Measurements from ENCODE around the gene CDK6.

DNA sequence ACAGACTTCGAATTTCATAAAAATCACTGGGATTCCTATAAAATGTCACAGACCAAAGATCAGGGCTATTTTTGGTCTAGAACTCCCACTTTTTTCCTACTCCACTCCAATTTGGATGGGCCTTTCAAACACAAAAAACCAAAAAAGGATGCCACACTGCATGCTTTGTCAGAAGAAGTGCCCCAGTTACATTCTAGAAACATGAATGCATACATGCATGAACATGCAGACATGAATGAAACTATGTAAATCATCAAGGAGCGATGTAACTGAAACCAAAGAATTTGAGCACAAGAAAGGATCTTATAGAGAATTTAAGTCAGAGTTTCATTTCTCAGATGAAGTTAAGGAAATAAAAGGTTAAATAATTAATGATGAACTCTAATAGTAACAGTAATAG, 214.3 kb downstream of the CDK6 start:
- TF ChIP-seq POLR2A (IDR thresholded peaks at IDR 0.05; ENCODE audit: borderline replicate concordance, extremely low read depth, insufficient read depth, insufficient read length) (no peak), ZNF274 (IDR thresholded peaks at IDR 0.05; ENCODE audit: low read depth, low read length) (no peak), RAD21 (IDR thresholded peaks at IDR 0.05; ENCODE audit: low read depth) (no peak), CEBPB (IDR thresholded peaks at IDR 0.05; ENCODE audit: low read depth) (no peak), ZFX (IDR thresholded peaks at IDR 0.05) (no peak), YY1 (IDR thresholded peaks at IDR 0.05; ENCODE audit: extremely low read depth, insufficient replicate concordance, low read depth, low read length) (no peak), POLR2AphosphoS5 (IDR thresholded peaks at IDR 0.05; ENCODE audit: low read depth, low read length) (no peak), EZH2phosphoT487 (IDR thresholded peaks at IDR 0.05; ENCODE audit: borderline replicate concordance) (no peak)
- TF ChIP-seq, protein P1, sequence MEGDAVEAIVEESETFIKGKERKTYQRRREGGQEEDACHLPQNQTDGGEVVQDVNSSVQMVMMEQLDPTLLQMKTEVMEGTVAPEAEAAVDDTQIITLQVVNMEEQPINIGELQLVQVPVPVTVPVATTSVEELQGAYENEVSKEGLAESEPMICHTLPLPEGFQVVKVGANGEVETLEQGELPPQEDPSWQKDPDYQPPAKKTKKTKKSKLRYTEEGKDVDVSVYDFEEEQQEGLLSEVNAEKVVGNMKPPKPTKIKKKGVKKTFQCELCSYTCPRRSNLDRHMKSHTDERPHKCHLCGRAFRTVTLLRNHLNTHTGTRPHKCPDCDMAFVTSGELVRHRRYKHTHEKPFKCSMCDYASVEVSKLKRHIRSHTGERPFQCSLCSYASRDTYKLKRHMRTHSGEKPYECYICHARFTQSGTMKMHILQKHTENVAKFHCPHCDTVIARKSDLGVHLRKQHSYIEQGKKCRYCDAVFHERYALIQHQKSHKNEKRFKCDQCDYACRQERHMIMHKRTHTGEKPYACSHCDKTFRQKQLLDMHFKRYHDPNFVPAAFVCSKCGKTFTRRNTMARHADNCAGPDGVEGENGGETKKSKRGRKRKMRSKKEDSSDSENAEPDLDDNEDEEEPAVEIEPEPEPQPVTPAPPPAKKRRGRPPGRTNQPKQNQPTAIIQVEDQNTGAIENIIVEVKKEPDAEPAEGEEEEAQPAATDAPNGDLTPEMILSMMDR (IDR thresholded peaks at IDR 0.05 in 2 of 3, conservative IDR thresholded peaks at IDR 0.05 in 1 of 3; ENCODE audit: borderline replicate concordance in 1 of 3, insufficient read depth in 1 of 3, low read depth in 2 of 3, low read length in 2 of 3): no peak
- TF ChIP-seq, protein P2, sequence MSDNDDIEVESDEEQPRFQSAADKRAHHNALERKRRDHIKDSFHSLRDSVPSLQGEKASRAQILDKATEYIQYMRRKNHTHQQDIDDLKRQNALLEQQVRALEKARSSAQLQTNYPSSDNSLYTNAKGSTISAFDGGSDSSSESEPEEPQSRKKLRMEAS (IDR thresholded peaks at IDR 0.05): no peak

All from HCT116 (cell line).